Skeletal muscle satellite cell (primary cell): ENCODE results near the gene ATAD3A. TPM values are rescaled to one million over a fixed set of nuclear protein-coding genes. Genes with fewer than 3 reads are reported as not detected.
"Not testable (repeated sequence)": the region's sequence is repeated elsewhere in the genome, so short reads cannot be mapped to it uniquely, and the experiment has no call there.

ENCODE experiments used
- H3K27me3 ChIP-seq: 2 replicates; pipeline ENCODE4 v1.7.0; 2013; ENCODE audit warnings: low read length; ENCODE audit not compliant: control insufficient read depth, insufficient read depth
- H3K36me3 ChIP-seq: 2 replicates; pipeline ENCODE4 v1.7.0; 2013; ENCODE audit warnings: mild to moderate bottlenecking, control low read depth, low read length; ENCODE audit not compliant: insufficient read depth
- H3K4me1 ChIP-seq: 2 replicates; pipeline ENCODE4 v1.7.0; 2013; ENCODE audit warnings: low read length; ENCODE audit not compliant: control insufficient read depth, insufficient read depth
- H3K4me2 ChIP-seq: 2 replicates; pipeline ENCODE4 v1.7.0; 2013; ENCODE audit warnings: mild to moderate bottlenecking, low read length
- H3K4me3 ChIP-seq: 2 replicates; pipeline ENCODE4 v1.7.0; 2013; ENCODE audit warnings: low read length
- H3K9ac ChIP-seq: 2 replicates; pipeline ENCODE4 v1.7.0; 2013; ENCODE audit warnings: mild to moderate bottlenecking, low read depth, low read length, moderate library complexity
- H3K9me3 ChIP-seq: replicated peaks from 2 replicates; pipeline ENCODE4 v1.7.0; 2013; ENCODE audit warnings: mild to moderate bottlenecking, control low read depth, low read length
- total RNA-seq: library from RNA; depleted of rRNA; stranded (reverse); fragments of >200 nt; gene quantifications from 2 replicates; pipeline ENCODE4 v1.2.3, GENCODE V29; 2012; rRNA removed

The ATAD3A gene
- 47.1 and 54.8 TPM in 2 replicates for total RNA-seq

- H3K27me3 ChIP-seq = no peaks in the 10 kb centered on the region
- H3K9me3 ChIP-seq = no peaks in the 10 kb centered on the region
- H3K9ac ChIP-seq = peak within 1 kb of the TSS; percentile 91
- H3K36me3 ChIP-seq = peaks cover 9% of the 10 kb centered on the region
- H3K4me2 ChIP-seq = peak within 1 kb of the TSS; percentile 88
- peaks cover 7% of the 10 kb centered on the region for H3K4me1 ChIP-seq
- peak within 1 kb of the TSS; percentile 86 for H3K4me3 ChIP-seq
Measured at GRCh38 chr1:1511533-1512285, at the start of gene ATAD3A. Gene ATAD3A, plus strand, starts transcription at chr1:1512162. Its CDS starts 107 bp downstream, at chr1:1512269.

- Histone ChIP-seq H3K9ac (no peak overlapping the region), H3K4me1 (peaks cover 10% of the 10 kb centered on the region), H3K9me3 (no peaks in the 10 kb centered on the region), H3K36me3 (no peaks in the 10 kb centered on the region), H3K27me3 (no peaks in the 10 kb centered on the region), H3K4me2 (peak overlapping the region; percentile 50), H3K4me3 (no peak overlapping the region)
Measured at GRCh38 chr1:1462318-1462966, 49.5 kb upstream of the ATAD3A start.

- Histone ChIP-seq H3K4me1 (peaks cover 10% of the 10 kb centered on the region), H3K4me3 (no peak overlapping the region), H3K27me3 (no peaks in the 10 kb centered on the region), H3K36me3 (no peaks in the 10 kb centered on the region), H3K4me2 (no peak overlapping the region), H3K9ac (no peak overlapping the region), H3K9me3 (no peaks in the 10 kb centered on the region)
Measured at GRCh38 chr1:1463312-1463711, 48.6 kb upstream of the ATAD3A start.

- H3K9me3 ChIP-seq, H3K27me3 ChIP-seq, H3K4me3 ChIP-seq, H3K4me2 ChIP-seq, H3K36me3 ChIP-seq, H3K9ac ChIP-seq, H3K4me1 ChIP-seq: not testable (repeated sequence)
Measured at GRCh38 chr1:1468196-1468985, 43.6 kb upstream of the ATAD3A start.

- H3K9me3 ChIP-seq = no peaks in the 10 kb centered on the region
- peak overlapping the region; percentile 80 for H3K4me2 ChIP-seq
- H3K36me3 ChIP-seq = no peaks in the 10 kb centered on the region
- H3K4me3 ChIP-seq = peak overlapping the region; percentile 79
- peak overlapping the region; percentile 85 for H3K9ac ChIP-seq
- peaks cover 6% of the 10 kb centered on the region for H3K4me1 ChIP-seq
- no peaks in the 10 kb centered on the region for H3K27me3 ChIP-seq
Measured at GRCh38 chr1:1470626-1471388, 41.2 kb upstream of the ATAD3A start.

- H3K4me1 ChIP-seq = peaks cover 6% of the 10 kb centered on the region
- H3K27me3 ChIP-seq = no peaks in the 10 kb centered on the region
- peak within 1 kb of the TSS; percentile 85 for H3K9ac ChIP-seq
- H3K36me3 ChIP-seq = no peaks in the 10 kb centered on the region
- H3K9me3 ChIP-seq = no peaks in the 10 kb centered on the region
- H3K4me2 ChIP-seq = peak within 1 kb of the TSS; percentile 92
- H3K4me3 ChIP-seq = peak within 1 kb of the TSS; percentile 89
Measured at GRCh38 chr1:1471389-1472052, 40.4 kb upstream of the ATAD3A start, which contains the start of gene ATAD3B. Gene ATAD3B, plus strand, starts transcription at chr1:1471765. Its CDS starts 120 bp downstream, at chr1:1471885.

- Histone ChIP-seq H3K4me2 (peak overlapping the region; percentile 92), H3K9ac (peak overlapping the region; percentile 79), H3K4me3 (peak overlapping the region; percentile 89)
- not testable (repeated sequence) for H3K4me1 ChIP-seq, H3K27me3 ChIP-seq, H3K36me3 ChIP-seq, H3K9me3 ChIP-seq
Measured at GRCh38 chr1:1472053-1472876, 39.7 kb upstream of the ATAD3A start.

- H3K9ac ChIP-seq, H3K4me1 ChIP-seq, H3K9me3 ChIP-seq, H3K27me3 ChIP-seq, H3K4me3 ChIP-seq, H3K4me2 ChIP-seq: not testable (repeated sequence)
- H3K36me3 ChIP-seq = peaks cover 31% of the 10 kb centered on the region
Measured at GRCh38 chr1:1476011-1476410, 36.0 kb upstream of the ATAD3A start.

GRCh38 chr1:1477206-1477605 is 34.8 kb upstream of the ATAD3A start:
- Histone ChIP-seq H3K36me3 (peaks cover 31% of the 10 kb centered on the region), H3K9me3 (no peaks in the 10 kb centered on the region), H3K9ac (no peak overlapping the region), H3K4me2 (no peak overlapping the region), H3K27me3 (no peaks in the 10 kb centered on the region), H3K4me3 (no peak overlapping the region), H3K4me1 (no peaks in the 10 kb centered on the region)
